RWPE2 (cell line): ENCODE results near the gene SLC28A2.

Source experiments
- ATAC-seq: fragments of 200-7000 bp; cut with Tn5 transposase; 3 replicates; pipeline ENCODE4 v1.9.1; 2021; ENCODE audit warnings: low read depth
- DNase-seq: peaks from one replicate; pipeline ENCODE4 v3.0.0-alpha.2; 2020; ENCODE audit warnings: low spot score
- H3K27ac ChIP-seq: fragments of 450-650 bp; 2 replicates; pipeline ENCODE4 v1.5.1; 2017; ENCODE audit warnings: mild to moderate bottlenecking; ENCODE audit not compliant: poor library complexity, severe bottlenecking
- H3K27me3 ChIP-seq: fragments of 250-450 bp; sonication (Bioruptor Pico); 2 replicates; pipeline ENCODE4 v1.5.1; 2021; ENCODE audit warnings: mild to moderate bottlenecking, moderate library complexity; ENCODE audit not compliant: insufficient read depth, poor library complexity, severe bottlenecking
- H3K36me3 ChIP-seq: fragments of 250-450 bp; sonication (Bioruptor Pico); 2 replicates; pipeline ENCODE4 v1.5.1; 2020; ENCODE audit warnings: low read depth, mild to moderate bottlenecking, moderate library complexity
- H3K4me1 ChIP-seq: fragments of 250-450 bp; sonication (Bioruptor Pico); 2 replicates; pipeline ENCODE4 v1.5.1; 2021; ENCODE audit warnings: mild to moderate bottlenecking, moderate library complexity; ENCODE audit not compliant: insufficient read depth, poor library complexity, severe bottlenecking
- H3K4me3 ChIP-seq: fragments of 250-450 bp; sonication (Bioruptor Pico); 2 replicates; pipeline ENCODE4 v1.5.1; 2021; ENCODE audit warnings: mild to moderate bottlenecking, moderate library complexity; ENCODE audit not compliant: severe bottlenecking
- H3K9me3 ChIP-seq: fragments of 250-450 bp; sonication (Bioruptor Pico); 2 replicates; pipeline ENCODE4 v1.5.1; 2021; ENCODE audit warnings: mild to moderate bottlenecking, moderate library complexity; ENCODE audit not compliant: severe bottlenecking
- TF ChIP-seq, protein P1 (sequence below): fragments of 450-650 bp; IDR thresholded peaks from one replicate; pipeline ENCODE4 v1.5.1; 2017; ENCODE audit warnings: mild to moderate bottlenecking, moderate library complexity; ENCODE audit not compliant: poor library complexity, severe bottlenecking

Gene SLC28A2

DNA sequence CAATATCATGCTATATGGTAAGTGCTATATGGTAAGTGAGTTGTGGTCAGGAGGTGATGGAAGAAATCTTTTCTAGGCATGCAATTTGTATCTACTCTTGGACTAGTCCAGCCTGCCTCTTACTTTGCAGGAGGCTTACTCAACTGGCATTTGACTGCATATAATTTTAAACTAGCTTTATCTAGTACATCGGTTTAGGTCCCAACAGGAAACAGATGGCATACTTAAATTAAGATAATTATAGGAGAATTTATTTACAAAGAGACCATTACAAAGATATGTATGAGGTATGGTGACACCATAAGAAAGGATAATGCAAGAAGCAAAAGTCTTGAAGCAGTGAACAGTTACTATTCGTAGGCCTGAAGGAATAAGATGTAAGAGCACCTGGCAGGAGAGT, 7.8 kb downstream of the SLC28A2 start:
- Histone ChIP-seq H3K4me1 (no peaks in the 10 kb centered on the region), H3K27ac (no peak overlapping the region), H3K36me3 (no peaks in the 10 kb centered on the region), H3K9me3 (no peaks in the 10 kb centered on the region), H3K27me3 (no peaks in the 10 kb centered on the region), H3K4me3 (no peak overlapping the region)
- DNase-seq (no peak), ATAC-seq (no peak)
- TF ChIP-seq, protein P1, sequence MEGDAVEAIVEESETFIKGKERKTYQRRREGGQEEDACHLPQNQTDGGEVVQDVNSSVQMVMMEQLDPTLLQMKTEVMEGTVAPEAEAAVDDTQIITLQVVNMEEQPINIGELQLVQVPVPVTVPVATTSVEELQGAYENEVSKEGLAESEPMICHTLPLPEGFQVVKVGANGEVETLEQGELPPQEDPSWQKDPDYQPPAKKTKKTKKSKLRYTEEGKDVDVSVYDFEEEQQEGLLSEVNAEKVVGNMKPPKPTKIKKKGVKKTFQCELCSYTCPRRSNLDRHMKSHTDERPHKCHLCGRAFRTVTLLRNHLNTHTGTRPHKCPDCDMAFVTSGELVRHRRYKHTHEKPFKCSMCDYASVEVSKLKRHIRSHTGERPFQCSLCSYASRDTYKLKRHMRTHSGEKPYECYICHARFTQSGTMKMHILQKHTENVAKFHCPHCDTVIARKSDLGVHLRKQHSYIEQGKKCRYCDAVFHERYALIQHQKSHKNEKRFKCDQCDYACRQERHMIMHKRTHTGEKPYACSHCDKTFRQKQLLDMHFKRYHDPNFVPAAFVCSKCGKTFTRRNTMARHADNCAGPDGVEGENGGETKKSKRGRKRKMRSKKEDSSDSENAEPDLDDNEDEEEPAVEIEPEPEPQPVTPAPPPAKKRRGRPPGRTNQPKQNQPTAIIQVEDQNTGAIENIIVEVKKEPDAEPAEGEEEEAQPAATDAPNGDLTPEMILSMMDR: no peak

DNA sequence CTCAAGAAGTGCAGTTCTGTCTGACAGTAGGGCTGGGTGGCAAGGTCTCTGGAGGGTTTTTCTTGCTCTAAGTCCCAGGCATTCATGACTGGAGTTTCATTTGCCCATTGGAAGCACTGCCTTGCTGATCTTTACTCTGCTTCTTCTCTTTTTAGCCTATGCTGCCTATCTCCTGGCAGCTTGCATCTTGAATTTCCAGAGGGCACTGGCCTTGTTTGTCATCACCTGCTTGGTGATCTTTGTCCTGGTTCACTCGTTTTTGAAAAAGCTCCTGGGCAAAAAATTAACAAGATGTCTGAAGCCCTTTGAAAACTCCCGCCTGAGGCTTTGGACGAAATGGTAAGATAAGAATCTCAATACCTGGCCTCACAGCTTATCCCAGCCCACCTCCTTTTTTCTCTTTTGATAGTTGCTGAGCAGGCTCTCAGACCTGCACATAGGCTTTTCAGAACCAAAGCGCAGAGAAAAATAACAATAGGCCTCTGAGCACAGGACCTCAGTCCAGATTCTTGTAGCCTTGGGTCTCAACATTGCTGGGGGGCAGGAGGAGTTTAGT, 10.9 kb downstream of the SLC28A2 start:
- no peak overlapping the region for H3K4me3 ChIP-seq
- no peaks in the 10 kb centered on the region for H3K27me3 ChIP-seq
- no peak for DNase-seq
- H3K4me1 ChIP-seq: no peaks in the 10 kb centered on the region
- H3K36me3 ChIP-seq: no peaks in the 10 kb centered on the region
- no peak for ATAC-seq
- TF ChIP-seq, protein P1: no peak
- no peak overlapping the region for H3K27ac ChIP-seq
- H3K9me3 ChIP-seq: no peaks in the 10 kb centered on the region

DNA sequence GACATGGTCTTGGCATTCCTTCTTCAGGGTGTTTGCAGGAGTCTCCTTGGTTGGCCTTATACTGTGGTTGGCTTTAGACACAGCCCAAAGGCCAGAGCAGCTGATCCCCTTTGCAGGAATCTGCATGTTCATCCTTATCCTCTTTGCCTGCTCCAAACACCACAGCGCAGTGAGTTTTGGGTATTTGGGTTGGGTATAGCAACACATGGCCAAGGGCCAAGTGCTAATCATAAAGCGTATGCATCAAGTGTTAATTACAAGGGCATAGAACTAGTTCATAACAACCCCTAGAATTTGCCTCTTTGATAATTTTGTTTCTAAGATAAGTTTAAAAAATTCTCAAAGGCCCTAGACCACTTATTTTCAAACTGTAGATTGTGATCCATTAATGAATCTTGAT, 11.8 kb downstream of the SLC28A2 start:
- TF ChIP-seq, protein P1: no peak
- Histone ChIP-seq H3K27ac (no peak overlapping the region), H3K36me3 (no peaks in the 10 kb centered on the region), H3K9me3 (no peaks in the 10 kb centered on the region), H3K4me1 (no peaks in the 10 kb centered on the region), H3K27me3 (no peaks in the 10 kb centered on the region), H3K4me3 (no peak overlapping the region)
- no peak for DNase-seq
- ATAC-seq: no peak

DNA sequence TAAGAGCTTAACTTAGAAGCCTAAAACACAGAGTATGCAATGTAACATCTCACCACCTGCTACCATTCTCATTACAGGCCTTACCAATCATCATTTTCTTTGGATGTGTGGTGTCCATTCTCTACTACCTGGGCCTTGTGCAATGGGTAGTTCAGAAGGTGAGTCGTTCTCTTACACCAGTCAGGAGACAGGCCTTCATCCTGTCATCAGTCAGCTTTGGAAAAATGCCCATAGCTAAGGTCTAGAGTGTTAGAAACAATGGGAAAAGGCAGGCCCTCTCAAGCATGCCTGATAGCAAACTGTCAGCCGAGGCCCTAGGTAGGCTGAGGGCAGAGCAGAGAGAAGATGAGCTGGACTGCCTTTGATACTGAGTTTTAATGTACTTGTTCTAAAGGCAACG, 13.5 kb downstream of the SLC28A2 start:
- H3K27ac ChIP-seq: no peak overlapping the region
- DNase-seq: no peak
- H3K4me1 ChIP-seq: no peaks in the 10 kb centered on the region
- ATAC-seq: peak; percentile 71
- no peaks in the 10 kb centered on the region for H3K9me3 ChIP-seq
- H3K36me3 ChIP-seq: no peaks in the 10 kb centered on the region
- H3K27me3 ChIP-seq: no peaks in the 10 kb centered on the region
- TF ChIP-seq, protein P1: no peak
- no peak overlapping the region for H3K4me3 ChIP-seq

GRCh38 chr15:45268135-45268534, 16.1 kb downstream of the SLC28A2 start:
- ATAC-seq: no peak
- H3K27ac ChIP-seq: no peak overlapping the region
- DNase-seq: no peak
- H3K36me3 ChIP-seq: no peaks in the 10 kb centered on the region
- H3K9me3 ChIP-seq: no peaks in the 10 kb centered on the region
- no peaks in the 10 kb centered on the region for H3K4me1 ChIP-seq
- H3K4me3 ChIP-seq: no peak overlapping the region
- H3K27me3 ChIP-seq: no peaks in the 10 kb centered on the region
- TF ChIP-seq, protein P1: peak; percentile 48
